Skeletal muscle tissue (tissue), 4 donors: ENCODE data around the gene C1orf50. TPM values are rescaled to one million over a fixed set of nuclear protein-coding genes. Genes with fewer than 3 reads are reported as not detected.
"Not testable (repeated sequence)": the region's sequence is repeated elsewhere in the genome, so short reads cannot be mapped to it uniquely, and the experiment has no call there.

Experiments used
- H3K27ac ChIP-seq: one replicate; pipeline ENCODE4 v1.7.0; 2013; ENCODE audit warnings: mild to moderate bottlenecking, low read depth, low read length, inconsistent platforms
- H3K27me3 ChIP-seq, 3 donors: one replicate each; pipeline ENCODE4 v1.7.0; 2013; ENCODE audit warnings: low read length in 3 of 3; ENCODE audit not compliant: control insufficient read depth in 3 of 3, insufficient read depth in 3 of 3
- H3K36me3 ChIP-seq, 3 donors: one replicate each; pipeline ENCODE4 v1.7.0; 2013; ENCODE audit warnings: low read length in 3 of 3; ENCODE audit not compliant: control insufficient read depth in 3 of 3, insufficient read depth in 3 of 3
- H3K4me1 ChIP-seq, 3 donors: one replicate each; pipeline ENCODE4 v1.7.0; 2013; ENCODE audit warnings: low read length in 3 of 3, mild to moderate bottlenecking in 3 of 3; ENCODE audit not compliant: control insufficient read depth in 3 of 3, insufficient read depth in 3 of 3
- H3K4me3 ChIP-seq, 3 donors: one replicate each; pipeline ENCODE4 v1.7.0; 2013; ENCODE audit warnings: low read length in 3 of 3
- H3K9ac ChIP-seq, 3 donors: one replicate each; pipeline ENCODE4 v1.7.0; 2013; ENCODE audit warnings: low read length in 3 of 3, mild to moderate bottlenecking in 3 of 3, moderate library complexity in 2 of 3, low read depth in 1 of 3
- H3K9me3 ChIP-seq, 3 donors: one replicate each; pipeline ENCODE4 v1.7.0; 2013; ENCODE audit warnings: low read length in 3 of 3; ENCODE audit not compliant: control insufficient read depth in 3 of 3
- total RNA-seq: library from RNA; depleted of rRNA; stranded (reverse); fragments of >200 nt; gene quantifications from one replicate; pipeline ENCODE4 v1.2.3, GENCODE V29; 2014
- donor health status: Osteomylitis.

The C1orf50 gene
- total RNA-seq, 1 donor from 2014 or later: 5.7 TPM

- Histone ChIP-seq H3K9ac (no peak overlapping the region), H3K4me1 (peaks cover 0 to 2% (median 0%) of the 10 kb centered on the region in 3 donors), H3K27ac (no peak overlapping the region), H3K36me3 (no peaks in the 10 kb centered on the region), H3K9me3 (no peaks in the 10 kb centered on the region), H3K4me3 (no peak overlapping the region), H3K27me3 (no peaks in the 10 kb centered on the region)
Observed at GRCh38 chr1:42793824-42794223, 26.8 kb downstream of the C1orf50 start.

- no peaks in the 10 kb centered on the region for H3K27me3 ChIP-seq
- H3K36me3 ChIP-seq: no peaks in the 10 kb centered on the region
- no peaks in the 10 kb centered on the region for H3K9me3 ChIP-seq
- H3K4me1 ChIP-seq: peaks cover 0 to 2% (median 0%) of the 10 kb centered on the region in 3 donors
- no peak overlapping the region for H3K9ac ChIP-seq
- H3K27ac ChIP-seq: no peak overlapping the region
- no peak overlapping the region for H3K4me3 ChIP-seq
Observed at GRCh38 chr1:42797414-42797813, 30.4 kb downstream of the C1orf50 start.

- peaks cover 0 to 2% (median 0%) of the 10 kb centered on the region in 3 donors for H3K4me1 ChIP-seq
- H3K9me3 ChIP-seq: no peaks in the 10 kb centered on the region
- H3K27ac ChIP-seq: no peak overlapping the region
- H3K36me3 ChIP-seq: no peaks in the 10 kb centered on the region
- H3K4me3 ChIP-seq: no peak overlapping the region
- no peaks in the 10 kb centered on the region for H3K27me3 ChIP-seq
- no peak overlapping the region for H3K9ac ChIP-seq
Observed at GRCh38 chr1:42797979-42798378, 30.9 kb downstream of the C1orf50 start.

GRCh38 chr1:42801832-42802473, 34.9 kb downstream of the C1orf50 start:
- Histone ChIP-seq H3K4me3 (no peak overlapping the region), H3K4me1 (no peaks in the 10 kb centered on the region), H3K9me3 (no peaks in the 10 kb centered on the region), H3K27me3 (no peaks in the 10 kb centered on the region), H3K36me3 (no peaks in the 10 kb centered on the region), H3K27ac (no peak overlapping the region), H3K9ac (no peak overlapping the region)

GRCh38 chr1:42806171-42806570, 39.1 kb downstream of the C1orf50 start:
- Histone ChIP-seq H3K27ac (no peak overlapping the region), H3K36me3 (peaks cover 3 to 8% (median 3%) of the 10 kb centered on the region in 3 donors), H3K4me3 (no peak overlapping the region), H3K9ac (no peak overlapping the region), H3K27me3 (no peaks in the 10 kb centered on the region), H3K4me1 (no peaks in the 10 kb centered on the region), H3K9me3 (no peaks in the 10 kb centered on the region)

GRCh38 chr1:42806593-42806992, 39.5 kb downstream of the C1orf50 start:
- Histone ChIP-seq H3K36me3 (peaks cover 3 to 11% (median 3%) of the 10 kb centered on the region in 3 donors), H3K4me3 (no peak overlapping the region), H3K4me1 (no peaks in the 10 kb centered on the region), H3K9me3 (no peaks in the 10 kb centered on the region), H3K27ac (no peak overlapping the region), H3K9ac (no peak overlapping the region), H3K27me3 (no peaks in the 10 kb centered on the region)

GRCh38 chr1:42807056-42807668, 40.1 kb downstream of the C1orf50 start:
- Histone ChIP-seq H3K9me3 (no peaks in the 10 kb centered on the region), H3K4me3 (no peak overlapping the region), H3K4me1 (no peaks in the 10 kb centered on the region), H3K36me3 (peaks cover 3 to 11% (median 3%) of the 10 kb centered on the region in 3 donors), H3K9ac (no peak overlapping the region), H3K27ac (no peak overlapping the region), H3K27me3 (no peaks in the 10 kb centered on the region)

- H3K4me1 ChIP-seq: peaks cover 9 to 17% (median 10%) of the 10 kb centered on the region in 3 donors
- H3K36me3 ChIP-seq, H3K27me3 ChIP-seq: not testable (repeated sequence)
Observed at GRCh38 chr1:42814815-42815214, 47.8 kb downstream of the C1orf50 start.

GRCh38 chr1:42815941-42816584, 49.0 kb downstream of the C1orf50 start:
- Histone ChIP-seq H3K27ac (peak overlapping the region; percentile 94), H3K27me3 (no peaks in the 10 kb centered on the region), H3K4me3 (peak overlapping the region; percentile 88 to 95 (median 92)), H3K9me3 (no peaks in the 10 kb centered on the region), H3K36me3 (peaks cover 0 to 5% (median 3%) of the 10 kb centered on the region in 3 donors), H3K9ac (peak overlapping the region; percentile 86 to 98 (median 86)), H3K4me1 (peaks cover 9 to 17% (median 10%) of the 10 kb centered on the region in 3 donors)

More at GRCh38 chr1:42814815-42815214, 47.8 kb downstream of the C1orf50 start:
- not testable (repeated sequence) for H3K27ac ChIP-seq, H3K9me3 ChIP-seq, H3K4me3 ChIP-seq, H3K9ac ChIP-seq
